Peyer's patch (tissue), 4 donors: ENCODE results near the gene SLC43A3.

Experiments used
- POLR2A ChIP-seq, 2 donors: fragments of 450-650 bp; IDR thresholded peaks; one replicate each; pipeline ENCODE4 v1.5.1; 2017; ENCODE audit warnings: antibody characterized with exemption in 2 of 2, mild to moderate bottlenecking in 2 of 2, moderate library complexity in 2 of 2
- TF ChIP-seq, protein P1 (sequence below), 6 experiments: fragments of 450-650 bp in 4 of 6; fragments of 200-600 bp in 2 of 6; sonication (generic) in 1 of 6; IDR thresholded peaks; one replicate each; pipeline ENCODE4 v1.5.1; 2017 to 2019; ENCODE audit warnings: antibody characterized with exemption in 6 of 6, mild to moderate bottlenecking in 3 of 6, moderate library complexity in 1 of 6

DNA sequence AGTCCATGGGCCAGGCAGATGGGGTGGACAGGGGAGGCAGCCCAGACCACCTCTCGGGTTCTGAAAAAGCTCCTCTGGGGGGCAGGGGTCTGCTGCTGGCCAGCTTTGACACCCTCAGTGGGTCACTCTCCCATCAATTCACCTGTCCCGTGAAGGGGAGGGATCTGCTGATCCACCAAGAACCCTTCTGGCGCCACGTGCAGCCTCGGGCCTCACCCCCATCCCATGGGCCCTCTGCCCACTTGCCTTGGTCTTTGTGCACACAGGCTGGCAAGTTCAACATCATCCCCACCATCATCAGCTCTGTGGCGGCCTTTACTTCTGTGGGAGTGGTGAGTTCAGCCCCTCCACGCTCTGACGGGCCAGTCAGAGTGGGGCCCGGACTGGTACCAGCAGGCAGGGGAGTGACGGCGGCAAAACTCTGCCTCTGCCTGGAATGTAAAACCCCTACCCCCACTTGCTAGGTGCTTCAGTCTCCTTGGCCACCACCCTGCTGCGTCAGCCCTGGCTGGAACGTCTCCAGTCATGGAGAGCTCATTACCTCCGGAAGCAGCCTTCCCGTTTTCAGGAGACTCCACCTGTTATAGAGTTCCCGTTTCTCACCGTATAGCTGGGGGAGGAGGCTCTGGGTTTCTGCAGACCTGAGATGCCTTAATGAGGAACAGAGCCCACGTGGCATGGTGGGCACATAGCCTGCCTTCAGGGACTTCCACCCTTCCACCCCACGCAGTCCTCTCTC, 58.6 kb downstream of the SLC43A3 start:
- TF ChIP-seq, protein P1, sequence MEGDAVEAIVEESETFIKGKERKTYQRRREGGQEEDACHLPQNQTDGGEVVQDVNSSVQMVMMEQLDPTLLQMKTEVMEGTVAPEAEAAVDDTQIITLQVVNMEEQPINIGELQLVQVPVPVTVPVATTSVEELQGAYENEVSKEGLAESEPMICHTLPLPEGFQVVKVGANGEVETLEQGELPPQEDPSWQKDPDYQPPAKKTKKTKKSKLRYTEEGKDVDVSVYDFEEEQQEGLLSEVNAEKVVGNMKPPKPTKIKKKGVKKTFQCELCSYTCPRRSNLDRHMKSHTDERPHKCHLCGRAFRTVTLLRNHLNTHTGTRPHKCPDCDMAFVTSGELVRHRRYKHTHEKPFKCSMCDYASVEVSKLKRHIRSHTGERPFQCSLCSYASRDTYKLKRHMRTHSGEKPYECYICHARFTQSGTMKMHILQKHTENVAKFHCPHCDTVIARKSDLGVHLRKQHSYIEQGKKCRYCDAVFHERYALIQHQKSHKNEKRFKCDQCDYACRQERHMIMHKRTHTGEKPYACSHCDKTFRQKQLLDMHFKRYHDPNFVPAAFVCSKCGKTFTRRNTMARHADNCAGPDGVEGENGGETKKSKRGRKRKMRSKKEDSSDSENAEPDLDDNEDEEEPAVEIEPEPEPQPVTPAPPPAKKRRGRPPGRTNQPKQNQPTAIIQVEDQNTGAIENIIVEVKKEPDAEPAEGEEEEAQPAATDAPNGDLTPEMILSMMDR (IDR thresholded peaks at IDR 0.05) = no peak
- TF ChIP-seq POLR2A (IDR thresholded peaks at IDR 0.05) = no peak
